ENCODE results near the gene SMAGP.
"Not testable (repeated sequence)": the region's sequence is repeated elsewhere in the genome, so short reads cannot be mapped to it uniquely, and the experiment has no call there.

The SMAGP gene

GRCh38 chr12:51270067-51270950 lies at the start of gene SMAGP:
SMAGP (minus strand) TSS chr12:51270415; CDS start chr12:51269278, 1,137 bp downstream.
- intact Hi-C loops (cut with DNase I): no loop called here

DNA sequence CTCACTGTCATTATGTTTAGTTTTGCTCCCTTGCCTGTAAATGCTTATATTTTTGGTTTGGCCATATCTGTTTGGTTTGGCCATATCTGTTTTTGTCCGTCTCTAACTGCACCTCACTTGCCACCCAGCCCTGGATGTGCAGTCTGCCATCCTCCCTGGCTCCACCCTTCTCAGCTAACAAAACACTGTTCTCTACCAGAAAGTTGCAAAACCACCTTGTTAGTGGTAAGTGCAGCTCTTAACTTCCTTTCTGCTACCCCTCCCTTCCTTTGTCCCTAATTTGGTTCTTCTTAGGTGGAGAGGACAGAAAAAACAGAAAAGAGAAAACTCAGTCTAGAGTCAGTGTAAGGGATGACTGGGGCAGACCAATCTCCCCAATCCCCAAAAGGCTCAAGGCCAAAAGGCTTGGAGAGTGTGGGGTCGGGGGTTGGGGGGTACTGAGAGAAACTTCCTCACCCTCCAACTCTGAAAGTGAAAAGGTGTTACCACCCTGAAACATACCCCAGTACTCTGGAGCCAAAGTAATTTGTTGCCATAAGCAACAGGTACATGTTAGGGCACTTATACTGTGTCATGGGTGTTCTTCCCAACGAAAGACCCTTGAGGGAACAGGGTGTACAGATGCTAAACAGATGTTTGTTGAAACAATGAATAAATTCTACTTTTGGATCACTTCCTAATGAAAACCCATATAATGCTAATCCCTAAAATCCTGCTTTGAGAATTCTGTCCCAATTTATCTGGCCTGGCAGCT lies 48.8 kb upstream of the SMAGP start:
- DNase-seq: no peak
- intact Hi-C loops (cut with DNase I): no loop called here

More at GRCh38 chr12:51270067-51270950, at the start of gene SMAGP:
- DNase-seq: peak in 5 of 10 donors; percentile 8 to 86 (median 33)

- intact Hi-C loops (cut with DNase I): not testable (repeated sequence)
Observed at GRCh38 chr12:51318057-51318806, 48.0 kb upstream of the SMAGP start.

GRCh38 chr12:51311389-51311788 lies 41.2 kb upstream of the SMAGP start:
- no peak for DNase-seq
- intact Hi-C loops (cut with DNase I): no loop called here

More at GRCh38 chr12:51318057-51318806, 48.0 kb upstream of the SMAGP start:
- not testable (repeated sequence) for DNase-seq

DNA sequence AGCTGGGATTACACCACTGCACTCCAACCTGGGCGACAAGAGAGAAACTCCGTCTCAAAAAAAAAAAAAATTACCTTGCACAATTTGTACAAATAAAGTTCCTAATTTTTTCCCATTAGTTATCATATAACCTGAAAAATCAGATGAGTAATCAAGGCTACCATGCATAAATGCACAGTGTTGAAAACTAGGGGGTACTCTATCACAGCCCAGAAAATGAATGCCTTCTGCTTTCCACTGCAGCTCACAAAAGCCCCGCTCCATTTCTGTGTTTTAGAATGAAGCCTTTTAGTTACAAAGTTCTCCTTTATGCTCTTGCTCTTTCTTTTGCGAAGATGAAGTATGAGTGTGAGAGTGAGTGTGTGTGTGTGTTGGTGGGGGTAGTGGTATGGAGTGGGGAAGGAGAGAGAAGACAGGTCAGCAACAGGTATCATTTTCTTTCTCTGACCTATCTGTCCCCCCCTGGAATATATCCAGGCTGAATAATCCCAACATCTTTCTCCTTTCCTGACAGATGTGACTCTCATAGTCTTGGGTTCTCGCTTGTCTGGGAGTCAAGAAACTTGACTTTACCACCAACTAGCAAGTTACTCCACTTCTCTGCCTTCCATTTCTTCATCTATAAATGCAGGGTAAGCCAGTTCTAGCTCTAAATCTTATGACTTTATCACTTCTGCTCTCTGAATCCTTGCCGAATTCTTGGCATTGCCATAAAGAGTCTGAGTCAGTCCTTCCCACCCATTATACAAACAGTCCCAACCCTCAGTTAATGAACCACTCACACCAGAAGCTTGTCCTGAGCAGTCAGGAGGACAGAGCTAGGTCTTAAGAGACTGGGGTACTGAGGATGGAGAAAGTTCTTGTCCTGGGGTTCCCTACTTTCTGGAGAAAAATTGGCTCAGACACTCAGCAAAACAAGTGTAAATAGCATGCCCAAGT lies 37.7 kb upstream of the SMAGP start:
- no peak for DNase-seq
- intact Hi-C loops (cut with DNase I): no loop called here

GRCh38 chr12:51306507-51306906 lies 36.3 kb upstream of the SMAGP start:
- intact Hi-C loops (cut with DNase I): no loop called here
- DNase-seq: no peak

GRCh38 chr12:51300768-51301167 lies 30.6 kb upstream of the SMAGP start:
- DNase-seq; intact Hi-C loops (cut with DNase I): not testable (repeated sequence)

GRCh38 chr12:51295651-51296050 lies 25.4 kb upstream of the SMAGP start:
- DNase-seq: no peak
- intact Hi-C loops (cut with DNase I): no loop called here

DNA sequence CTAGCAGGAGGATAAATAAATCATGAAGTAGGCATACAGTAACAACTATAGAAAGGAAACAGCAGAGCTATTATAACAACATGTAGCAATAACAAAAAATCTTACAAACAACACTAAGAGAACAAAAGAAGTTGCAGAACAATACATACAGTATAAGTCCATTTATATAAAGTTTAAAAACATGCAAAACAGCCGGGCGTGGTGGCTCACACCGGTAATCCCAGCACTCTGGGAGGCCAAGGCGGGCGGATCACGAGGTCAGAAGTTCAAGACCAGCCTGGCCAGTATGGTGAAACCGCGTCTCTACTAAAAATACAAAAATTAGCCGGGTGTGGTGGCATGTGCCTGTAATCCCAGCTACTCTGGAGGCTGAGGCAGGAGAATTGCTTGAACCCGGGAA lies 23.9 kb upstream of the SMAGP start:
- intact Hi-C loops (cut with DNase I); DNase-seq: not testable (repeated sequence)

DNA sequence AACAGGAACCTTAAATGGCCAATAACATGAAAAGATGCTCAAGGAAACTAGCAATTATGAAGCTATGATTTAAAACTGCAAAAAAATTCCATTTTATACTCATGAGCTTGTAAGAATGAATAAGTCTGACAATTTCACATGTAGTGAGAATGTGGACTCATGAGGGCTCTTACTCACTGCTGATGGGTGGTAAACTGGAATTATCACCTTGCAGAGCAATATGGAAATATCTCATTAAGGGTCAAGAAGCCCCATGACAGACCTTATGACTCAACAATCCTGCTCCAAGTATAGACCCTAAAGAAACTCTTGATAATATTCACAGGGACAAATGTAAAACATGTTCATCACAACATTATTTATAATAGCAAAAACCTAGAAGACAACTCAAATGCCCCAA lies 23.5 kb upstream of the SMAGP start:
- DNase-seq: no peak
- intact Hi-C loops (cut with DNase I): no loop called here

DNA sequence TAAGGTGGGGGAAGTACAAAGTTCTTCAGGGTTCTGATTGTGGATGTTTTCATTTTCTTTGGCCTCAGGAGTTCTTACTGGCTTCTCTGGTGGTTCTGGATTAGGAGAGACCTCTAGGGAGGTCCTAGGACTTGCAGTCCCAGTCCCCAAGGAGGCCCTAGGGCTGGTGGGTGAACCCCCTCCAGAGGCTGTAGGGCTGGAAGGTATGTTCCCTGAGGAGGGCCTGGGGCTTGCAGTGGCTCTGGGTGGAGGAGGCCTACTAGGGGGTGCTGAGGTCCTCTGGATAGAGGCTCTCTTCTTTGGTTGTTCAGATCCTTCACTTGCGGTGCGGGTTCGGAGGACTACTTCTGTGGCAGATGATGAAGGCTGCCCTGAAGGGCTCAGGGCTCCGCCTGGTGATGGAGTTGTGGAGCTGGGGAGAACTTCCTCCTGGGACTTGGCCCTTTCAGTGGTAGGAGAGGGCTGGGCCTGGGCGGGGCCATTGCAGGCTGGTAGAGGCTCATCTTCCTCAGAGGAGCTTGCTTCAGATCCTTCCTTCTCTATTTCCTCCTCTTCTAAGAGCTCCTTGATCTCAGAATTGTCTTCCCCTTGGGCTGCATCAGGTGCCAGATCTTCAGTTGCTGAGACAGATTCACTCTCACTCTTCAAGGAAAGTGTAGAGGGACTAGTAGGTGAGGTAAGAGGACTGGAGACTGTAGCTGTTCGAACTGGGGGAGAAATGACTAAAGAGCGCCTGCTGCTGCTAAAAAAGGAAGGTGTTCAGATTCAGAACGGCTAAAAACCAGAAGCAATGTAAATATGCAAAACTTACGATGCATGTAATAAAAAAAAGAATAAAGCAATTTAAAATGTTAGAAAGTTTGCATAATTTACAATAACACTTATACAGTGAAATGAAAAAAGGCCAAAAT lies 21.6 kb upstream of the SMAGP start:
- intact Hi-C loops (cut with DNase I): not testable (repeated sequence)
- peak in 5 of 10 donors; percentile 6 to 89 (median 16) for DNase-seq

GRCh38 chr12:51285843-51286242 lies 15.6 kb upstream of the SMAGP start:
- intact Hi-C loops (cut with DNase I): no loop called here
- no peak for DNase-seq

DNA sequence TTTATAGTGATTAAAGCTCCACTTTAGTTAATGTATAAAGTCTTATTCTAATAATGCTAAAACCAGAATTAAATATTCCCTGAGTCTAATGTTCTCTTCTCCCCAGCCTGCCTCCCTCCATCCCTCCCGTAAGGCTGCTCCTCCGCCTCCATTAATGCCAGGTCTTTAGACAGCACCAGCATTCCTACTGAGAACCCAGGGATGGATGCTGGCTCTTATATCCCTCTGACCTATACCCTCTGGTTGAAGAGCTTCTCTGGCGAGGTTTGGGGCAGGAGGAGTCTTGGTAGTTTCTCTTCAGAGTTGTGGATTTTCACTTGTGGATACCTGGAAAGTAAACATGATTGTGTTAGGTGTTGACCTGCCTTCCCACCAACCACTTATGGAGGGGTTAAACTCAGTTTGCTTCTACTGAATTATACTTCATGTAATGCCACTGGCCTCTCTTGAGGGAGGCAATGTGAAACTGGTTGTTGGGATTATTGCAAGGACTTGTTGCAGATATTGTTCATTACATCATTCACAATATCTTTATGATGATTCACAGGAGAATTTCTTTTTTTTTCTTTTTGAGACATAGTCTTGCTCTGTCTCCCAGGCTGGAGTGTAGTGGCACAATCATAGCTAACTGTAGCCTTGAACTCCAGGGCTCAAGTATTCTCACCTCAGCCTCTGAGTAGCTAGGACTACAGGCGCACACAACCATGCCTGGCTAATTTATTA lies 11.1 kb upstream of the SMAGP start:
- intact Hi-C loops (cut with DNase I): no loop called here
- DNase-seq: no peak

DNA sequence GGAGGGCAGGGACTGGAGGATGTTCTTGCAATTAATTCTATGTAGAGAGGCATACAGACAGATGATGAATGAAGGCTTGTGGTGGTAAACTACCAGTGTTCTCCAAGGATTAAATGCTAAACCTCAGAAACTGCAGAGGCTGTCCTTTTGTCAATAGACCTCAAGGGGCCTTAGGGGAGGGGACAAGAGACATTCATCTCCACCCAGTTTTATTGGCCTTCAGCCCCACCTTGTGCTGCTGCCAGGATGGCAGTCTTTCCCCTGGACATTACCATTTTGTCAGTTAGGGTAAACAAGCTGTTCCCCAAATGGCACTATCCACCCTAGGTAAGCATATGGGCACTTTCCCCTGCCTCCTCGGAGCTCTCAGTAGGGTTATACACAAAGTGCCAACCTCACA lies 4.9 kb upstream of the SMAGP start:
- intact Hi-C loops (cut with DNase I): no loop called here
- DNase-seq: no peak

GRCh38 chr12:51272810-51273209 lies 2.6 kb upstream of the SMAGP start:
- intact Hi-C loops (cut with DNase I); DNase-seq: not testable (repeated sequence)

DNA sequence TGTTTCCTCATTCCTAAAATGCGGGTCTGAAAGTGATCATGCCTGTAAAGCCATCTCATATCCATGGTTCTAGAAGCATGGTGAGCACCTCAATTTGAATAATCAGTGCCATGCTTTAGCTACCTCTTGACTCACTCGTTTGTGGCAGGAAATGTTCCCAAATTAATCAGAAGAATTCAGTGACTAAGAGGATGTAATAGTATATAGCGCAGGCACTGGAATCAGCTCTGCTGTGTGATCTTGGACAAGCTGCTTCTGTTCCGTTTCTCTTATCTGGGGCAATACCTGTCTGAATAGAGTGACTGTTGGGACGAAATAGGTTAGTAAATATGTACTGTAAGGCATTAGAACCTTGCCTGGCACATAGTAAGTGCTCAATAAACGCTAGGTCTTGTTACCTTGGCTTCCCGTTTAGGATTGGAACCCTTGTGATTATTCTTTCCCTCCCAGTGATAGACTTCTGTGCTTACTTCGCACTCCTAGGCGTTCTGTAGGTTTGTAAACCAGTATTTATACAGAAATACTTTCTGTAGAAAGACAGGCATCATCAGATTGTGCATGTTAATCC lies 820 bp upstream of the SMAGP start:
- intact Hi-C loops (cut with DNase I): no loop called here
- no peak for DNase-seq

Measured in posterior cingulate gyrus (tissue), 11 donors.